Stimulated activated effector memory CD8-positive, alpha-beta T cell treated with anti-CD3 and anti-CD28 coated beads, Interleukin-12 subunit alpha, Interleukin-12 subunit beta, amount 100 ng/mL, for 72 hours (primary cell): ENCODE data around the gene NDUFA7.
"Not testable (repeated sequence)": the region's sequence is repeated elsewhere in the genome, so short reads cannot be mapped to it uniquely, and the experiment has no call there.

Source experiments
- ATAC-seq: fragments of 150-1000 bp; cut with Tn5 transposase; 2 replicates; pipeline ENCODE4 v1.10.0; 2021
- DNase-seq, 2 donors: peaks; one replicate each; pipeline ENCODE4 v3.0.0; 2021 to 2022; ENCODE audit warnings: low spot score in 2 of 2
- H3K27ac Mint-ChIP-seq: one replicate; pipeline ENCODE4 v1.8.0; 2022; ENCODE audit warnings: mild to moderate bottlenecking, mixed read lengths
- H3K36me3 Mint-ChIP-seq: one replicate; pipeline ENCODE4 v1.8.0; 2022; ENCODE audit warnings: mild to moderate bottlenecking, mixed read lengths
- H3K4me1 Mint-ChIP-seq: one replicate; pipeline ENCODE4 v1.8.0; 2022; ENCODE audit warnings: mixed read lengths
- H3K4me3 Mint-ChIP-seq: one replicate; pipeline ENCODE4 v1.8.0; 2022; ENCODE audit warnings: mild to moderate bottlenecking, mixed read lengths
- H3K9me3 Mint-ChIP-seq: one replicate; pipeline ENCODE4 v1.8.0; 2022; ENCODE audit warnings: mixed read lengths

The NDUFA7 gene

DNA sequence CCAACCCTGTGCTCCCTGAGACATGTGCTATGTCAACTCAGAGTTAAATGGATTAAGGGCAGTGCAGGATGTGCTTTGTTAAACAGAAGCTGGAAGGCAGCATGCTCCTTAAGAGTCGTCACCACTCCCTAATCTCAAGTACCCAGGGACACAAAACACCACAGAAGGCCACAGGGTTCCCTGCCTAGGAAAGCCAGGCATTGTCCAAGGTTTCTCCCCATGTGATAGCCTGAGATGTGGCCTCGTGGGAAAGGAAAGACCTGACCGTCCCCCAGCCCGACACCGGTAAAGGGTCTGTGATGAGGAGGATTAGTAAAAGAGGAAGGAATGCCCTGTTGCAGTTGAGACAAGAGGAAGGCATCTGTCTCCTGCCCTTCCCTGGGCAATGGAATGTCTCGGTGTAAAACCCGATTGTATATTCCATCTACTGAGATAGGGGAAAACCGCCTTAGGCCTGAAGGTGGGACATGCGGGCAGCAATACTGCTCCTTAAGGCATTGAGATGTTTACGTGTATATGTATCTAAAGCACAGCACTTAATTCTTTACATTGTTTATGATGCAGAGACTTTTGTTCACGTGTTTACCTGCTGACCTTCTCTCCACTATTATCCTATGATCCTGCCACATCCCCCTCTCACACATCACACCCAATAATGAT is 6.1 kb downstream of the NDUFA7 start:
- not testable (repeated sequence) for H3K9me3 Mint-ChIP-seq, ATAC-seq, H3K4me1 Mint-ChIP-seq, H3K4me3 Mint-ChIP-seq, H3K27ac Mint-ChIP-seq, DNase-seq
- H3K36me3 Mint-ChIP-seq = peaks cover 68% of the 10 kb centered on the region

DNA sequence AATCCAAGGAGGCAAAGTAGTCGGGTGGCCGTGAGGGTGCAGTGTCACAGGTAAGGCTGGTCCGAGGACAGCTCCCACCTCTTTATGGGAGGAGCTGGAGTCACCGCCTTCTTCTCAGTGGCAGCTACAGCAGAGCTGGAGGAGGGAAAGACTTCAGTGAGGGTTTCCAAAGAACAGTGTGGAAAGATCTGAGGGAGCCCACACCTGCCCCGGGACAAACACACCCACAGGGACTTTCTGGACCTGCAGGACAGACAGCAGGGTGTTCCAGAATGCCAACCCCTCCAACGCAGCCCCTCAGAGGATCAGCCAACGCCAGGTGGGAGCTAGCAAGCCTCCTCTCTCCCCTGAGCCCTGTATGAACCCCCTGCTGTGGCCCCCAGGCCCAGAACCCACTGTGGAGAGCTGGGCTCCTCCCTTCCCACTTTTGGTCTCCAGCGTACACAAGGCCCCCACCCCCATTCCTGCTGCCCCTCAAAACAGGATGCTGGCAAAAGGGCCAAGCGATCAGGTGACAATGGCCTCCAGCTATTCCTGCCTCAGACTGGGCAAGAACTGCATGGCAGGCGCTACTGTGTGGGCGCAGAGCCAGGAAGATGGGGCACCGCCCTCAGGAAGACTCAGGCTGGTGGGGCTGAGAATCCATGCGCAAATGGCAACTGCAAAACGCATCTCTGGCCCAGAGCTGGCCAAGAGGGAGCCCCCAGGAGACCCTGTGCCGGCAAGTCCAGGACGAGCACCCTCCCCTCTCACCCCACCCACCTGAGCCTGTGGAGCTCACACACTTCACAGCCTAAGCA is 9.5 kb downstream of the NDUFA7 start:
- DNase-seq (no peak), ATAC-seq (no peak)
- no peak overlapping the region for H3K4me3 Mint-ChIP-seq
- H3K36me3 Mint-ChIP-seq = peaks cover 69% of the 10 kb centered on the region
- no peak overlapping the region for H3K27ac Mint-ChIP-seq
- H3K9me3 Mint-ChIP-seq = no peaks in the 10 kb centered on the region
- H3K4me1 Mint-ChIP-seq = peaks cover 27% of the 10 kb centered on the region

- DNase-seq (no peak), ATAC-seq (no peak)
- Mint-ChIP-seq H3K36me3 (peaks cover 65% of the 10 kb centered on the region), H3K4me1 (peaks cover 37% of the 10 kb centered on the region), H3K4me3 (no peak overlapping the region), H3K9me3 (no peaks in the 10 kb centered on the region), H3K27ac (peak overlapping the region; percentile 32)
Observed at GRCh38 chr19:8310342-8311055, 10.7 kb downstream of the NDUFA7 start.

DNA sequence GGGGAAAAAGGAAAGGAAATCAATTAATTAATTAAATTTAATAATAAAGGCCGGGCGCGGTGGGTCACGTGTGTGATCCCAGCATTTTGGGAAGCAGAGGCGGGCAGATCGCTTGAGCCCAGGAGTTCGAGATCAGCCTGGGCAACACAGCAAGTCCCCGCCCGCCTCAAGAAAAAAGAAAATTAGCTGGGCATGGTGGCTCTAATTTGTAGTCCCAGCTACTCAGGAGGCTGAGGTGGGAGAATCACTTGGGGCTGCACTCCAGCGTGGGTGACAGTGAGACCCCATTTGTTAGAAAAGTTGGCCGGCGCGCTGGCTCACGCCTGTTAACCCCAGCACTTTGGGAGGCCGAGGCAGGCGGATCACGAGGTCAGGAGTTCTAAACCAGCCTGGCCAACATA is 12.3 kb downstream of the NDUFA7 start:
- Mint-ChIP-seq H3K9me3 (no peaks in the 10 kb centered on the region), H3K36me3 (peaks cover 69% of the 10 kb centered on the region), H3K4me1 (peaks cover 45% of the 10 kb centered on the region), H3K27ac (peak overlapping the region; percentile 46), H3K4me3 (peak overlapping the region; percentile 91)
- no peak for ATAC-seq
- peak in 1 of 2 donors; percentile 1 for DNase-seq

DNA sequence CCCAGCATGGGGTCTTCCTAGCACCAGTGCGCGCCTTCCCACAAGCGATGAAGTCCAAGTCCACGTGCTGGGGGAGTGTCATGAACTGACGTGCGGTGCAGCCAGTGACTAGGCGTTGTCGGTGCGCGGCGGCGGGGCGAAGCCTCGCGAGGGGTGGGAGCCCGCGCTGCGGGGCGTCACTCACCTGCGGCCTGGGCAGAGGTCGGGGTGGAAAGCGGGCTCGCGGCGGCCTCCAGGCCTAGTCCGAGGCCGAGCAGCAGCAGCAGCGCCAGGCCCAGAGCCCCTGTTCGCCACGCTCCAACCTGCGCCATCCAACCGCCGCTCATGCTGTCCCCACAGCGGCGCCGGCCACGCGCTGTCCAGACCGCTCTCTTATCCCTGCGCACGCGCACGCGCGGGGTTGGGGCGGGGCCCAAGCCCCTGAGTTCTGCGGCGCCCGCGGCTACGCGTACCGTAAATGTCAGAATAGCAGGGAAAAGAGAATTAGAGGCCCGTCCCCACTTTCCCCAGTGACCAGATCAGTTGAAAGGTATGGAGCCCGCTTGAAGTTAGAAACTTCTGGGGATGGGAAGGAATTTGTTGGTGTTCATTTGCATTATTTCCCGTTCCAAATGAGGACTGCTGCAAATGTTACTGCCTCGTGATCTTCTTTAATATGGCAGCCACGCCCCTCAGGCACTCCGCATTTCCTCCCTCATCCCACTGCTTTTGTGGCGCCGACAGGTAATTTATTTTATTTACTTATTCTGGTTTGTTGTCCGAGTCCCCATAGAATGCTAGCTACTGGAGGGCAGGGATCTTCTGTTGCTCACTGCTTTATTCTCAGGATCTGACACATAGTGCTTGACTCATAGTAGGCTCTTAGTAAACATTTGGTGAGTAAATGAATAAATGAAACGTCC is 13.0 kb downstream of the NDUFA7 start, which contains the start of gene CD320:
CD320 (minus strand) TSS at position 394 of the 902 bp plus-strand sequence; CDS start at position 326, 68 bp downstream.
- no peaks in the 10 kb centered on the region for H3K9me3 Mint-ChIP-seq
- peaks cover 45% of the 10 kb centered on the region for H3K4me1 Mint-ChIP-seq
- ATAC-seq = peak; percentile 92
- peak within 1 kb of the TSS; percentile 91 for H3K4me3 Mint-ChIP-seq
- DNase-seq = peak; percentile 77 to 95
- H3K36me3 Mint-ChIP-seq = peaks cover 67% of the 10 kb centered on the region
- H3K27ac Mint-ChIP-seq = peak within 1 kb of the TSS; percentile 46

- Mint-ChIP-seq H3K36me3 (peaks cover 67% of the 10 kb centered on the region), H3K27ac (peak overlapping the region; percentile 46), H3K9me3 (no peaks in the 10 kb centered on the region), H3K4me3 (peak overlapping the region; percentile 91), H3K4me1 (peaks cover 45% of the 10 kb centered on the region)
- ATAC-seq = no peak
- peak in 1 of 2 donors; percentile 58 for DNase-seq
Observed at GRCh38 chr19:8307400-8307964, 13.7 kb downstream of the NDUFA7 start.

DNA sequence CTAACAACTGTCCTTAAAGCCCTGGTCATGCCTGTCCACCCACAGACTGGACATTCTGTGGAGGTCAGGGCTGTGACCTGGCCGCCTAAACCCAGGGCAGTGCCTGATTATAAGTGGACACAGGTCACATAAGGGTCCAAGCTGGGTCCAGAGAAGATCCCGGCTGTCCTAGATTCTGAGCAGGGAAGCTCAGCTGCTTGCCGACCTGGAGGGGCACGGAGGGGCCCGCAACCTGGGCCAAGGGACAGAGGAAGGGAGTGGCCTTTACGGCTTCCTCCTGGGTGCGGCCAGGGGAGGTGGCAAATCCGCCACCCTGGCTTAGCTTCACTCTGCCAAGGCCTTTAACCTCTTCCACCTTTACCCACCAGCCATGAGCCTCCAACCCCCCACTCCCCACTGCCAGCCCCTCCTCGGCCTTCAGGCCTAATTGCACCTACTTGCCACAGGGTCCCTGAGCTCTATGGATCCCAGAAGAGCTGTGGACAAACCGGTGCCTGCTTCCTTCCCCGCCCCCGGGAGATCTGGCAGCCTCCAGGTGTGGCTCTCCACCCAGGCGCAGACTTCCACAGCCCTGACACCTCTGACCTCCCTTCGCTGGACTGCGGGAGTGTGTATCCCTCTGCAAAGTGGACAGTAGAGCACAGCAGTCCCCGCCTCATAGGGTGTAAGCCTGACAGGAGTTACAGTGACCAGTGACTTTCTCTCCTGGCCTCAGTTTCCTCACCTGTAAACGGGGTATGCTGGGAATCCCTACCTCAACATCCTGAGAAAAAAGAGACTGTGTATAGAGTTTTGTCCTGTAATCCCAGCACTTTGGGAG is 14.7 kb downstream of the NDUFA7 start:
- H3K4me3 Mint-ChIP-seq = peak overlapping the region; percentile 91
- H3K9me3 Mint-ChIP-seq = no peaks in the 10 kb centered on the region
- ATAC-seq (no peak), DNase-seq (no peak)
- peak overlapping the region; percentile 46 for H3K27ac Mint-ChIP-seq
- peaks cover 73% of the 10 kb centered on the region for H3K36me3 Mint-ChIP-seq
- H3K4me1 Mint-ChIP-seq = peaks cover 45% of the 10 kb centered on the region

GRCh38 chr19:8305798-8306197 is 15.4 kb downstream of the NDUFA7 start:
- H3K9me3 Mint-ChIP-seq = no peaks in the 10 kb centered on the region
- H3K36me3 Mint-ChIP-seq = peaks cover 72% of the 10 kb centered on the region
- H3K4me3 Mint-ChIP-seq = peak overlapping the region; percentile 91
- peaks cover 45% of the 10 kb centered on the region for H3K4me1 Mint-ChIP-seq
- DNase-seq (no peak), ATAC-seq (no peak)
- H3K27ac Mint-ChIP-seq = peak overlapping the region; percentile 46

DNA sequence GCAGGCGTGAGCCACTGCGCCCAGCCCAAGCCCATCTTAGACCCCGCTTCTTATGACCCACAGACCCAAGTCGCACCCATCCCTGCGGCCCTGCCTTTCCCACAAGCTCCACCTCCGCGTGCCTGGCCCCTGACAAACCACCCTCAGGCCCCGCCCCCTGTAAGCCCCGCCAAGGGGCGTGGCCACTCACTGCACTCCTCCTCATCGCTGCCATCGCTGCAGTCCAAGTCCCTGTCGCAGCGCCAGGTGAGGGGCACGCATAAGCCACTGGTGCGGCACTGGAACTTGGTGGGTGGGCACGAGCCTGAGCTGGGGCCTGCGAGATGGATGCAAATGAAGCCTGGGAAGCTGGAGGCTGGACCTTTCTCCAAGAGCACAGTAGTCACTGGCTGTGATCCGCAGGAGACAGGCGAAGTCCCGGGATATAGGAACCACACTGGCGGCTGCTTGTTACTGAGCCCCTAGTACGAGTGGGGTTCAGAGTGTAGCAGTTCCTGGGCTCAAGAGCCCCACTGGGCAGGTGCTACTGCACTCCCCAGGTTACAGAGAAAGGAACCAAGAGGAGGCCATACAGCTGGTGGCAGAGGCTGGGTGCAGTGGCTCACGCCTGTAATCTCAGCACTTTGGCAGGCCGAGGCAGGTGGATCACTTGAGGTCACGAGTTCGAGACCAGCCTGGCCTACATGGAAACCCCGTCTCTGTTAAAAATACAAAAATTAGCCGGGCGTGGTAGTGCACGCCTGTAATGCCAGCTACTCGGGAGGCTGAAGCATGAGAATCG is 16.1 kb downstream of the NDUFA7 start:
- Mint-ChIP-seq H3K4me1 (peaks cover 45% of the 10 kb centered on the region), H3K9me3 (no peaks in the 10 kb centered on the region), H3K36me3 (peaks cover 64% of the 10 kb centered on the region), H3K4me3 (no peak overlapping the region), H3K27ac (peak overlapping the region; percentile 91)
- ATAC-seq (no peak), DNase-seq (no peak)

GRCh38 chr19:8302734-8303133 is 18.4 kb downstream of the NDUFA7 start:
- ATAC-seq (no peak), DNase-seq (no peak)
- H3K27ac Mint-ChIP-seq = no peak overlapping the region
- no peaks in the 10 kb centered on the region for H3K9me3 Mint-ChIP-seq
- peaks cover 29% of the 10 kb centered on the region for H3K4me1 Mint-ChIP-seq
- no peak overlapping the region for H3K4me3 Mint-ChIP-seq
- peaks cover 50% of the 10 kb centered on the region for H3K36me3 Mint-ChIP-seq

DNA sequence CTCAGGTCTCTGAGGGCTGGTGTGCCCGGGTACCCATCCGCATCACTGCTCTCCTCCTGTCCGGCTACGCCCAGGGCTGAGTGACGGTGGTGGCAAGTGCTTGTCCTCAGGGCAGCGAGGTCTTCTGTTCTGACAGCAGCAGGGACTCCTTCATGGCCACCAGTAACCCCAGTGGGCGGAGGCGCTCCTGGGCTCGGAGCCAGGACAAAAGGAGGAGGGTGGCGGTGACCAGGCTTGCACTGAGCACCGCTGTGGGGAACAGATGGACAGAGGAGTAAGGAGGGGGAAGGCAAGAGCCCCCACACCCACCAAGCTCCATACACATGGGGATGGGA is 18.9 kb downstream of the NDUFA7 start:
- peaks cover 25% of the 10 kb centered on the region for H3K4me1 Mint-ChIP-seq
- H3K4me3 Mint-ChIP-seq = no peak overlapping the region
- ATAC-seq (no peak), DNase-seq (no peak)
- H3K36me3 Mint-ChIP-seq = peaks cover 46% of the 10 kb centered on the region
- H3K27ac Mint-ChIP-seq = no peak overlapping the region
- no peaks in the 10 kb centered on the region for H3K9me3 Mint-ChIP-seq

GRCh38 chr19:8291337-8291736 is 29.8 kb downstream of the NDUFA7 start:
- H3K4me1 Mint-ChIP-seq, H3K4me3 Mint-ChIP-seq, DNase-seq, H3K36me3 Mint-ChIP-seq, H3K9me3 Mint-ChIP-seq, H3K27ac Mint-ChIP-seq: not testable (repeated sequence)
- ATAC-seq = peak; percentile 58

DNA sequence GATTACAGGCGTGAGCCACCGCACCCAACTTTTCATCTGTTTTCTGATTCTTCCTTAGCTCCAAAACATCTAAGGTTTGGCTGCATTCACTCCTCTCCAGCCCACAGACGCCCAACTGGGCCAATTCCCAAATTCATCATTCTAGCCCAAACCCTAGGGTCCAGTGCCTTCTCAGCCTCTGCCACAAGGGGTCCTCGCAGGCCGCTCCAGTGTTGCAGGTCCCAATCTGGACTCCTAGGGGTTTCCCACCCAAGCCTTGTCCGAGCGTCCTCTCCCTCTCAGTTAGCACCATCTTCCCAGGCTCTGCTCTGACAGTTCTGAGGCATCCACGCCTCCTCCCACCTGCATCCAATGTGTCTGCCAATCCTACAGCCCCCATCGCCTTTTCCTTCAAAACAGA is 44.7 kb downstream of the NDUFA7 start:
- not testable (repeated sequence) for H3K36me3 Mint-ChIP-seq, DNase-seq, H3K27ac Mint-ChIP-seq, H3K4me1 Mint-ChIP-seq, H3K9me3 Mint-ChIP-seq, H3K4me3 Mint-ChIP-seq
- ATAC-seq = peak; percentile 63
